Thyroid gland (tissue), 4 donors: ENCODE results near the gene GAS2. TPM values are rescaled to one million over a fixed set of nuclear protein-coding genes. Genes with fewer than 3 reads are reported as not detected.

Experiments used
- DNase-seq, 2 donors: peaks; one replicate each; pipeline ENCODE4 v3.0.0-alpha.2; 2019
- H3K27ac ChIP-seq, 3 donors: fragments of 200-600 bp; sonication (generic); 1 replicate in 2 of 3; 2 replicates in 1 of 3; pipeline ENCODE4 v1.5.1; 2016 to 2019; ENCODE audit warnings: mild to moderate bottlenecking in 1 of 3, moderate library complexity in 1 of 3
- H3K27me3 ChIP-seq: fragments of 200-600 bp; sonication (generic); one replicate; pipeline ENCODE4 v1.5.1; 2019
- H3K36me3 ChIP-seq, 2 donors: fragments of 200-600 bp; sonication (generic); one replicate each; pipeline ENCODE4 v1.5.1; 2016 to 2019
- H3K4me1 ChIP-seq, 2 donors: fragments of 200-600 bp; sonication (generic); one replicate each; pipeline ENCODE4 v1.5.1; 2017 to 2019
- H3K4me3 ChIP-seq, 3 donors: fragments of 200-600 bp; sonication (generic); replicated peaks in 1 of 3; 1 replicate in 2 of 3; 2 replicates in 1 of 3; pipeline ENCODE4 v1.5.1; 2016; ENCODE audit warnings: mild to moderate bottlenecking in 1 of 3
- H3K9me3 ChIP-seq: fragments of 200-600 bp; sonication (generic); one replicate; pipeline ENCODE4 v1.5.1; 2017
- CTCF ChIP-seq, 6 experiments: fragments of 200-600 bp in 3 of 6; fragments of 450-650 bp in 3 of 6; sonication (generic) in 3 of 6; IDR thresholded peaks; one replicate each; pipeline ENCODE4 v1.5.1; 2016 to 2019; ENCODE audit warnings: antibody characterized with exemption in 6 of 6, mild to moderate bottlenecking in 2 of 6, inconsistent platforms in 1 of 6, moderate library complexity in 1 of 6
- POLR2A ChIP-seq, 2 donors: fragments of 450-650 bp; IDR thresholded peaks; one replicate each; pipeline ENCODE4 v1.6.1; 2017; ENCODE audit warnings: antibody characterized with exemption in 2 of 2, mild to moderate bottlenecking in 2 of 2, moderate library complexity in 1 of 2
- WGBS, 2 donors: methylation state at CpG; one replicate each; pipeline ENCODE4 v1.1.5; 2017; 5-methylcytosine and 5-hydroxymethylcytosine counted together
- intact Hi-C: fragments of 100-400 bp; cut with DNase I; formaldehyde crosslinking; loops from one replicate; pipeline ENCODE4 v1.15.1; 2023
- total RNA-seq, 4 donors: library from RNA; depleted of rRNA; stranded (reverse); fragments of >200 nt; gene quantifications; one replicate each; pipeline ENCODE4 v1.2.3, GENCODE V29; 2016

GAS2 gene
- total RNA-seq, 4 donors from 2014 or later: 2.3 to 10.2 (median 4.9) TPM; not detected in 1

GRCh38 chr11:22674470-22675439 lies 8.3 kb downstream of the GAS2 start:
- WGBS, 2 donors: 87 to 90% methylated on average over 4 of the region's 4 CpGs
- H3K4me3 ChIP-seq: no peak overlapping the region
- H3K27me3 ChIP-seq: no peaks in the 10 kb centered on the region

GRCh38 chr11:22677153-22677903 lies 10.9 kb downstream of the GAS2 start:
- no peaks in the 10 kb centered on the region for H3K4me1 ChIP-seq
- 86% methylated on average over 4 of the region's 4 CpGs for WGBS, 2 donors
- no peaks in the 10 kb centered on the region for H3K27me3 ChIP-seq
- no peaks in the 10 kb centered on the region for H3K36me3 ChIP-seq
- no peak overlapping the region for H3K27ac ChIP-seq
- no peak for TF ChIP-seq CTCF (IDR thresholded peaks at IDR 0.05)
- no peak for TF ChIP-seq POLR2A (IDR thresholded peaks at IDR 0.05)
- intact Hi-C loops: no loop called here
- no peaks in the 10 kb centered on the region for H3K9me3 ChIP-seq
- H3K4me3 ChIP-seq: no peak overlapping the region
- no peak for DNase-seq

More at GRCh38 chr11:22674470-22675439, 8.3 kb downstream of the GAS2 start:
- Histone ChIP-seq H3K9me3 (no peaks in the 10 kb centered on the region), H3K4me1 (no peaks in the 10 kb centered on the region), H3K27ac (no peak overlapping the region), H3K36me3 (no peaks in the 10 kb centered on the region)
- TF ChIP-seq POLR2A (IDR thresholded peaks at IDR 0.05) (no peak), CTCF (IDR thresholded peaks at IDR 0.05) (no peak)
- no peak for DNase-seq
- intact Hi-C loops: no loop called here

GRCh38 chr11:22680628-22681027 lies 14.2 kb downstream of the GAS2 start:
- no peak overlapping the region for H3K4me3 ChIP-seq
- WGBS, 2 donors: 57 to 65% methylated on average over 2 of the region's 2 CpGs
- no peaks in the 10 kb centered on the region for H3K4me1 ChIP-seq
- intact Hi-C loops: no loop called here
- no peak for TF ChIP-seq POLR2A (IDR thresholded peaks at IDR 0.05)
- TF ChIP-seq CTCF (IDR thresholded peaks at IDR 0.05): no peak
- H3K27me3 ChIP-seq: no peaks in the 10 kb centered on the region
- no peak overlapping the region for H3K27ac ChIP-seq
- DNase-seq: no peak
- no peaks in the 10 kb centered on the region for H3K36me3 ChIP-seq
- H3K9me3 ChIP-seq: no peaks in the 10 kb centered on the region

GRCh38 chr11:22681281-22681812 lies 14.9 kb downstream of the GAS2 start:
- H3K27me3 ChIP-seq: no peaks in the 10 kb centered on the region
- H3K27ac ChIP-seq: no peak overlapping the region
- H3K4me1 ChIP-seq: no peaks in the 10 kb centered on the region
- H3K9me3 ChIP-seq: no peaks in the 10 kb centered on the region
- no peak overlapping the region for H3K4me3 ChIP-seq
- intact Hi-C loops: no loop called here
- TF ChIP-seq POLR2A (IDR thresholded peaks at IDR 0.05) (no peak), CTCF (IDR thresholded peaks at IDR 0.05) (no peak)
- H3K36me3 ChIP-seq: no peaks in the 10 kb centered on the region
- WGBS, 2 donors: 98 to 99% methylated on average over 4 of the region's 4 CpGs
- no peak for DNase-seq
